Cardiac muscle cell (in vitro differentiated cells and primary cell): ENCODE results near the gene RSRC1. TPM values are rescaled to one million over a fixed set of nuclear protein-coding genes. Genes with fewer than 3 reads are reported as not detected.

Experiments
- DNase-seq, 2 donors: peaks; one replicate each; pipeline versions ENCODE4 v3.0.0 to v3.0.0-alpha.2; 2010 to 2017; ENCODE audit warnings: low read depth in 1 of 2, low spot score in 1 of 2
- H3K27ac ChIP-seq: fragments of 200-600 bp; sonication (generic); 2 replicates; pipeline ENCODE4 v1.5.1; 2016
- H3K27me3 ChIP-seq: fragments of 200-600 bp; sonication (generic); 2 replicates; pipeline ENCODE4 v1.6.0; 2016; ENCODE audit warnings: control low read depth
- H3K36me3 ChIP-seq: fragments of 200-600 bp; sonication (generic); 2 replicates; pipeline ENCODE4 v1.5.1; 2016; ENCODE audit warnings: control low read depth
- H3K4me1 ChIP-seq: fragments of 200-600 bp; sonication (generic); 2 replicates; pipeline ENCODE4 v1.8.1; 2017; ENCODE audit warnings: low read depth, mild to moderate bottlenecking, mixed run types
- H3K4me3 ChIP-seq: fragments of 200-600 bp; sonication (generic); 2 replicates; pipeline ENCODE4 v1.5.1; 2016; ENCODE audit warnings: mild to moderate bottlenecking
- H3K9me3 ChIP-seq: fragments of 200-600 bp; sonication (generic); 2 replicates; pipeline ENCODE4 v1.5.1; 2017; ENCODE audit warnings: low read depth, mild to moderate bottlenecking, control low read depth
- CTCF ChIP-seq: IDR thresholded peaks from 2 replicates; pipeline ENCODE4 v1.5.1; 2012; ENCODE audit warnings: low read depth, mild to moderate bottlenecking, low read length
- polyA plus RNA-seq: library from polyadenylated mRNA; unstranded; fragments of >200 nt; fragmentation: Nextera tagmentation; extraction: Ambion mirVana; gene quantifications from 2 replicates; pipeline ENCODE4 v1.2.1, GENCODE V29; 2016
- total RNA-seq: library from RNA; depleted of rRNA; stranded (reverse); fragments of >200 nt; gene quantifications from 2 replicates; pipeline ENCODE4 v1.2.3, GENCODE V29; 2016

RSRC1 gene
- total and polyA plus RNA-seq, 2 experiments from 2014 or later = 23.6 to 55.9 TPM

GRCh38 chr3:158165730-158166129, 55.8 kb downstream of the RSRC1 start:
- Histone ChIP-seq H3K27me3 (no peaks in the 10 kb centered on the region), H3K4me1 (no peaks in the 10 kb centered on the region), H3K4me3 (no peak overlapping the region), H3K27ac (no peak overlapping the region), H3K36me3 (no peaks in the 10 kb centered on the region), H3K9me3 (no peaks in the 10 kb centered on the region)
- DNase-seq = peak in 1 of 2 donors; percentile 12
- TF ChIP-seq CTCF = no peak

DNA sequence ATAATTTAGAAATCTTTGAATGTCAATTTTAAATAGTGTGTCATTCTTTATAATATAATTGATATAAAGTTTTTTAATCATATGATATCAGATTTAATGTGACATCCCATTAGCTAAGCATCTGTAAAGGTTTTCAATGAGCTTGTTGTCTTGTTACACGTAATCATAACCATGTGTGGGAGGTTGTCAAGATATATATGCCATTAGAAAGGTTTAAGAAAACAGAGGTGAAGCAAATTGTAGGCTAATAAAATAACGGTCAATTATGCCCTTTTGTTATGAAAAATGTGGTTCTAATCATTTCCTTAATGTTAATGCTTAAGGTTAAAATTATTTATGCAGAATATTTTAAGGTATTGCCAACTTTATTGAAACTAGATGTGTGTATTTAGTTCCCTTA, 56.3 kb downstream of the RSRC1 start:
- Histone ChIP-seq H3K4me3 (no peak overlapping the region), H3K36me3 (no peaks in the 10 kb centered on the region), H3K27me3 (no peaks in the 10 kb centered on the region), H3K27ac (no peak overlapping the region), H3K4me1 (no peaks in the 10 kb centered on the region), H3K9me3 (no peaks in the 10 kb centered on the region)
- DNase-seq = no peak
- TF ChIP-seq CTCF = no peak

GRCh38 chr3:158167737-158168557, 58.1 kb downstream of the RSRC1 start:
- H3K27ac ChIP-seq = no peak overlapping the region

GRCh38 chr3:158169091-158169491, 59.2 kb downstream of the RSRC1 start:
- no peaks in the 10 kb centered on the region for H3K9me3 ChIP-seq
- H3K27ac ChIP-seq = no peak overlapping the region
- no peaks in the 10 kb centered on the region for H3K4me1 ChIP-seq
- H3K27me3 ChIP-seq = no peaks in the 10 kb centered on the region
- no peak for TF ChIP-seq CTCF
- DNase-seq = peak in 1 of 2 donors; percentile 43
- no peak overlapping the region for H3K4me3 ChIP-seq
- no peaks in the 10 kb centered on the region for H3K36me3 ChIP-seq

More at GRCh38 chr3:158167737-158168557, 58.1 kb downstream of the RSRC1 start:
- H3K36me3 ChIP-seq = no peaks in the 10 kb centered on the region
- H3K27me3 ChIP-seq = no peaks in the 10 kb centered on the region
- peak in 1 of 2 donors; percentile 97 for DNase-seq
- no peak overlapping the region for H3K4me3 ChIP-seq
- H3K4me1 ChIP-seq = no peaks in the 10 kb centered on the region
- no peak for TF ChIP-seq CTCF
- H3K9me3 ChIP-seq = no peaks in the 10 kb centered on the region

DNA sequence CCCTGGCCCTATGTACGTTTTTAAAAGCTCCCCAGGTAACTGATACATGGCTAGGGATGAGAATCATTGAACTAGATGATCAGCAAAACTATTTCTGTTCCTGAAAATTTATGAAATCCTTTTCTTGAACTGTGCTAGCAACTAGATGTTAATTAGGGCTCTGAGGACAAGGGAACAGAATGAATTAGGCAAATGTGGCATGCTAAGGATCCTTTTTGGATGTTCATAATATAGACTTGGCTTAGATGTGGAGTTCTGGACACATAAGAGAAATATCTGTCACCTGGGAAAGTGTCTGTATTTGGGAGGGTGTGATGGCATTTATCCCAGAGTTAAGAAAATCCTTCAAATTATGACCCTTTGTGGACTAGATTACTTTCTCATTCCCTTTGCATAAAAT, 71.2 kb downstream of the RSRC1 start:
- no peaks in the 10 kb centered on the region for H3K9me3 ChIP-seq
- no peak overlapping the region for H3K27ac ChIP-seq
- no peaks in the 10 kb centered on the region for H3K36me3 ChIP-seq
- H3K4me1 ChIP-seq = no peaks in the 10 kb centered on the region
- no peak for DNase-seq
- TF ChIP-seq CTCF = no peak
- no peaks in the 10 kb centered on the region for H3K27me3 ChIP-seq
- H3K4me3 ChIP-seq = no peak overlapping the region
